T-helper 2 cell treated with Interferon-gamma antibody and Interleukin-4, amounts not matched to agents 5 μg/mL and 100 μg/mL, for 36 hours (primary cell): ENCODE measurements around the gene DMC1.
"Not testable (repeated sequence)": the region's sequence is repeated elsewhere in the genome, so short reads cannot be mapped to it uniquely, and the experiment has no call there.

Source experiments
- DNase-seq: peaks from one replicate; pipeline ENCODE4 v3.0.0; 2021; ENCODE audit warnings: low spot score
- H3K27ac Mint-ChIP-seq: one replicate; pipeline ENCODE4 v1.8.0; 2021; ENCODE audit warnings: mild to moderate bottlenecking, mixed read lengths
- H3K27me3 Mint-ChIP-seq: one replicate; pipeline ENCODE4 v1.8.0; 2021; ENCODE audit warnings: low read depth, mixed read lengths
- H3K36me3 Mint-ChIP-seq: one replicate; pipeline ENCODE4 v1.8.0; 2021; ENCODE audit warnings: low read depth, mixed read lengths
- H3K4me1 Mint-ChIP-seq: one replicate; pipeline ENCODE4 v1.8.0; 2021; ENCODE audit warnings: low read depth, mixed read lengths
- H3K4me3 Mint-ChIP-seq: one replicate; pipeline ENCODE4 v1.8.0; 2022; ENCODE audit warnings: mild to moderate bottlenecking, moderate library complexity, mixed read lengths
- H3K9me3 Mint-ChIP-seq: one replicate; pipeline ENCODE4 v1.8.0; 2021; ENCODE audit warnings: mixed read lengths

The DMC1 gene

DNA sequence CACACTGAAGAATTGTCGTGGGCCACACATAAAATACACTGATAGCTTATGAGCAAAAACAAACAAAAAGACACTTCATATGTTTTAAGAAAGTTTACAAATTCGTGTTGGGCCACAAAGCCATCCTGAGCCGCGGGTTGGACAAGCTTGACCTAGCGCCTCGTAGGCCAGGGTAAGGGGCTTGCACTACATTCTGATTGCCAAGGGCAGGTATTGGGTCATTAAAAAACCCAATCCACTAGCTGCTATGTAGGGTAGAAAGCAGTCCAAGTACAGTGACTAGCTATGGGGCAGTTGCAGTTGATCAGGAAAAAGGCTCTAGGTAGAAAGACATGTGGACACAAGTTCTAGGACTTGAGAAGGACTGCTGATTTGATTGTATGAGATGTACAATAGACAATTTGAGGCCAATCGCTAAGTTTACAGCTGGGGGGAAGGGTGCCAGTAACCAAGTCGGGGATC is 88.1 kb downstream of the DMC1 start:
- H3K27me3 Mint-ChIP-seq = no peaks in the 10 kb centered on the region
- H3K4me1 Mint-ChIP-seq = peaks cover 12% of the 10 kb centered on the region
- H3K4me3 Mint-ChIP-seq = no peak overlapping the region
- H3K9me3 Mint-ChIP-seq = no peaks in the 10 kb centered on the region
- DNase-seq = no peak
- peaks cover 58% of the 10 kb centered on the region for H3K36me3 Mint-ChIP-seq
- H3K27ac Mint-ChIP-seq = no peak overlapping the region

DNA sequence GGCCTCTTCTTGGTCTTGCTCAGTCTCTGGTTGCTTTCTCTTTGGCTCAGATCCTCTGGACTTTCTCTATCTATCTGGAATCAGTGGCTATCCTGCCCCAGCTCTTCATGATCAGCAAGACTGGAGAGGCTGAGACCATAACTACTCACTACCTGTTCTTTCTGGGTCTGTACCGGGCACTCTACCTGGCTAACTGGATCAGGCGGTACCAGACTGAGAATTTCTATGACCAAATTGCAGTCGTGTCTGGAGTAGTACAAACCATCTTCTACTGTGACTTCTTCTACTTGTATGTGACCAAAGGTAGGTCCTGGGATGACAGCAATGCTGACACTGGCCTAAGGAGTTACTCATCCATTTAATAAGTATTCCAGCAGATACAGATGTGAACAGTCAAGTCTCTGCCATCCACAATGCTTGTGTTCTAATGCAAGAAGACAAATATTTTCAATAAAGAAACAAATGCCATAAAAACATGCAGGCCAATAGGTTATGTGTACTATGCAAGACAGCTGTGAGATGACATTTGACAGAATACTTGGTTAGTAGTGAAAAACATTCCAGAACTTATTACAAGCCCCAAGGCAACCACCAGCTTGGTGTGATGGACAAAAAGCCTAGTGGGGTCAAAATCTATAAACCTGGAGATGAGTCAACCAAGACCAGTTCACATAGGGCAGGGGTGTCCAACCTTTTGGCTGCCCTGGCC is 88.7 kb downstream of the DMC1 start:
- no peak overlapping the region for H3K4me3 Mint-ChIP-seq
- H3K36me3 Mint-ChIP-seq = peaks cover 52% of the 10 kb centered on the region
- no peaks in the 10 kb centered on the region for H3K9me3 Mint-ChIP-seq
- H3K4me1 Mint-ChIP-seq = peaks cover 10% of the 10 kb centered on the region
- H3K27me3 Mint-ChIP-seq = no peaks in the 10 kb centered on the region
- no peak overlapping the region for H3K27ac Mint-ChIP-seq
- no peak for DNase-seq

DNA sequence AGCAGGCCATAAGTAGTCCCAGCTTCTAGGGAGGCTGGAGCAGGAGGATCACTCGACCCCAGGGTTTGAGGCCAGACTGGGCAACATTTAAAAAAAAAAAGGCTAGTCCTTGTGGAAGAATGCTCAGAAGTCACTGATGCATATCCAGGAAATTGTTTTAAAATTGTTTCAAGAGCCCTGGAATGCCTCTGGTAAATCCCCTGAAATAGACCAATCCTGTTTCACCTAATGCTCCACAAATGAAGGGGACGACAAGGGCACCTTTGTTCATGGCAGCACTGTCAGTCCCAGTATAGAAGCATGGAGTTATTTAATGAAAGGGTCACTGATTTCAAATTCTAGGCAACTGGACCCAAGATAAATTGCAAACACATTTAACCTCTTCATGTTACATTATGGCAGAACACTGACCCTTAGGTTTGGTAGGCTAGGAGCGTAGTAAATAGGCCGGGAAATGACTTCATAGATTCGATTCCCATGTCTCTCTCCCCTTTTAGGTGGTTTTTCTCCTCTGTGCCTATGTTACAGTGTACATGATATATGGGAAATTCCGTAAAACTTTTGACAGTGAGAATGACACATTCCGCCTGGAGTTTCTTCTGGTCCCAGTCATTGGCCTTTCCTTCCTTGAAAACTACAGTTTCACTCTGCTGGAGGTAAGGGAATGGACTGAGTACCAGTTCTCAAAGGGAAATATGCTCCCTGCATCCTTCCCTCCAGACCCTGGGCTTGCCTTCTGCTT is 90.7 kb downstream of the DMC1 start:
- peaks cover 36% of the 10 kb centered on the region for H3K36me3 Mint-ChIP-seq
- H3K27ac Mint-ChIP-seq = no peak overlapping the region
- no peak overlapping the region for H3K4me3 Mint-ChIP-seq
- H3K9me3 Mint-ChIP-seq = no peaks in the 10 kb centered on the region
- DNase-seq = no peak
- H3K27me3 Mint-ChIP-seq = peaks cover 2% of the 10 kb centered on the region
- H3K4me1 Mint-ChIP-seq = peaks cover 4% of the 10 kb centered on the region

DNA sequence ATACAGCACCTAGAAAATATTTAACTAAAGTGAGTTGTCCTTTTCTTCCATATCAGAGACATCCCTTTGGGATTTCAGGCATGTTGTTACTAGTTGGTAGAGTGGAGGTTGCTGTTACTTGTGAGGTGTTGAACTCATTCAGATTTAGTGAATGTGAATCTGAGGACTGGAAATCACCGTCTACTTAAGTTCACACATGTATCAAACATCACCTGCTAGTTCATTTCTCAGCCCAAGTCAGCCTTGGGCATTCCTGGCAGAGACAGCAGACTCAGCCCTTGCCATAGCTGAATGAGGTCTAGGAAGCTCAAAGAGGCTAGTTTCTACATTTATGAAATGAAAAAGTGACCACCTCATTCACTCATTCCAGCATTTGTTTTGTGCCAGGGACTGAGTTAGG is 92.4 kb downstream of the DMC1 start:
- H3K36me3 Mint-ChIP-seq = peaks cover 20% of the 10 kb centered on the region
- no peak overlapping the region for H3K4me3 Mint-ChIP-seq
- peaks cover 2% of the 10 kb centered on the region for H3K27me3 Mint-ChIP-seq
- no peaks in the 10 kb centered on the region for H3K4me1 Mint-ChIP-seq
- no peak overlapping the region for H3K27ac Mint-ChIP-seq
- DNase-seq = no peak
- no peaks in the 10 kb centered on the region for H3K9me3 Mint-ChIP-seq

DNA sequence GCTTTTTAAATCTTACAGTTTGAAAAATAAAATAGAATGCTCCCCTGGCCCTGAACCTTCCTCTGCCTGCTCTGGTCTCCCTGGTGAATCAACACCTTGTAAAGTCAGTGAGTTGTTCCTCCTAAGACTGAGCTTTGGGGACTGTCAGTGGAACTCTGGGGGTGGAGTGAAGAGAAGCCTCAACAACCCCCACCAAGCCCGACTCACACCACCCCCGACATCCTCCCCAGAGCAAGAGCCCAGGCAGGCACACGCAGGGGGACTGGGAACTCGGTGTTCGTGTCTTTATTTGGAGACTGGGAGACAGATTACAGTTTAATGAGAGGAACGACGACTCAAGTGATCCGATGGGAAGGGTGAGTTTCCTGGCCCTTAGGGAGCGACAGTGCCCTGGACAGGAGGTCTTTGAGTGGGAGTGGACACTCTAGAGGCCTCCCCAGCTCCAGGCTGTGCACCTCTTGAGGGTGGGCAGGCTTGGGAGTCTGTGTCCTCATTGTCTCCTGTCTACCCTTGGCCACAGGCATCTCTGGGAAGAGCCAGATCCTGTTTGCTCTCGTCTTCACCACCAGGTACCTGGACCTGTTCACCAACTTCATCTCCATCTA is 95.9 kb downstream of the DMC1 start:
- no peak for DNase-seq
- Mint-ChIP-seq H3K9me3 (no peaks in the 10 kb centered on the region), H3K4me3 (no peak overlapping the region), H3K4me1 (no peaks in the 10 kb centered on the region), H3K27me3 (peaks cover 2% of the 10 kb centered on the region), H3K27ac (no peak overlapping the region), H3K36me3 (no peaks in the 10 kb centered on the region)

DNA sequence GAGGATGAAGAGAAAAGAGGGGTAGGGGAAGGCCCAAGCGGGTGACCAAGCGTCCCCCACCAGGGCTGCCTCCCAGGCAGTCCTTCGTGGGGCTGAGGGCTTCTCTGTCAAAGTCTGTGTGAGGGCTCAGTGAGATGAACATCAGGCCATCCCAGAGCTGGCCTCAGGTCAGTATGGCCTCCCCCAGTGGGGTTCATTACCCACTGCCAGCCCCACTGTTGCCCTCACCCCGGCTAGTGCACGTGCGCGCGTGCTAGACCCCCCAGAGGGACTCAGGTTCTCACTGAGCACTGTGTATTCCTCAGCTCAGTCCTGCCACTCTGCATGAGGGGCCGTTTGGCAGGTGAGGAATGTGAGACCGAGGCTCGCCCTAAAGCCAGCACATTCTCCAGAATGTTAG is 98.7 kb downstream of the DMC1 start:
- no peak overlapping the region for H3K27ac Mint-ChIP-seq
- H3K4me3 Mint-ChIP-seq = no peak overlapping the region
- peaks cover 14% of the 10 kb centered on the region for H3K27me3 Mint-ChIP-seq

GRCh38 chr22:38470179-38470578 is 99.8 kb downstream of the DMC1 start:
- not testable (repeated sequence) for H3K4me1 Mint-ChIP-seq, H3K4me3 Mint-ChIP-seq, H3K36me3 Mint-ChIP-seq, H3K27ac Mint-ChIP-seq, DNase-seq, H3K9me3 Mint-ChIP-seq
- peaks cover 23% of the 10 kb centered on the region for H3K27me3 Mint-ChIP-seq

More for the DNA sequence above, 98.7 kb downstream of the DMC1 start:
- H3K36me3 Mint-ChIP-seq = no peaks in the 10 kb centered on the region
- H3K9me3 Mint-ChIP-seq = no peaks in the 10 kb centered on the region
- H3K4me1 Mint-ChIP-seq = peaks cover 8% of the 10 kb centered on the region
- no peak for DNase-seq

GRCh38 chr22:38469306-38469781 is 100.6 kb downstream of the DMC1 start:
- Mint-ChIP-seq H3K4me3 (no peak overlapping the region), H3K4me1 (peaks cover 8% of the 10 kb centered on the region), H3K36me3 (no peaks in the 10 kb centered on the region), H3K27ac (no peak overlapping the region), H3K9me3 (no peaks in the 10 kb centered on the region), H3K27me3 (peaks cover 27% of the 10 kb centered on the region)
- DNase-seq = no peak
